Mesenchymal stem cell (in vitro differentiated cells and primary cell): ENCODE data around the gene RASA2.

Experiments
- DNase-seq: peaks from one replicate; pipeline ENCODE4 v3.0.0-alpha.2; 2013
- H2AFZ ChIP-seq: one replicate; pipeline ENCODE4 v1.6.1; 2013; ENCODE audit warnings: low read depth, mild to moderate bottlenecking, control low read depth, inconsistent platforms, low read length, moderate library complexity
- H2AK5ac ChIP-seq: 2 replicates; pipeline ENCODE4 v1.6.1; 2013; ENCODE audit warnings: low read length, moderate library complexity, mild to moderate bottlenecking, inconsistent platforms; ENCODE audit not compliant: severe bottlenecking
- H2BK120ac ChIP-seq: one replicate; pipeline ENCODE4 v1.6.1; 2013; ENCODE audit warnings: low read depth, mild to moderate bottlenecking, inconsistent platforms, low read length, moderate library complexity
- H2BK12ac ChIP-seq, 2 experiments: one replicate each; pipeline ENCODE4 v1.6.1; 2013; ENCODE audit warnings: inconsistent platforms in 2 of 2, low read length in 2 of 2, mild to moderate bottlenecking in 2 of 2, moderate library complexity in 2 of 2, control low read depth in 1 of 2
- H2BK15ac ChIP-seq: one replicate; pipeline ENCODE4 v1.6.1; 2013; ENCODE audit warnings: mild to moderate bottlenecking, low read depth, inconsistent platforms; ENCODE audit not compliant: poor library complexity, severe bottlenecking
- H2BK5ac ChIP-seq: 2 replicates; pipeline ENCODE4 v1.6.1; 2013; ENCODE audit warnings: low read depth, mild to moderate bottlenecking, low read length, control low read depth, inconsistent platforms; ENCODE audit not compliant: poor library complexity, severe bottlenecking
- H3K14ac ChIP-seq, 2 experiments: one replicate each; pipeline ENCODE4 v1.6.1; 2013; ENCODE audit warnings: inconsistent platforms in 2 of 2, low read length in 2 of 2, control low read depth in 1 of 2, mild to moderate bottlenecking in 1 of 2, moderate library complexity in 1 of 2
- H3K18ac ChIP-seq, 2 experiments: one replicate each; pipeline ENCODE4 v1.6.1; 2013; ENCODE audit warnings: inconsistent platforms in 2 of 2, low read length in 2 of 2, control low read depth in 1 of 2, low read depth in 1 of 2, mild to moderate bottlenecking in 1 of 2
- H3K23ac ChIP-seq, 2 experiments: one replicate each; pipeline ENCODE4 v1.6.1; 2013; ENCODE audit warnings: inconsistent platforms in 2 of 2, low read length in 2 of 2, mild to moderate bottlenecking in 2 of 2, moderate library complexity in 2 of 2, control low read depth in 1 of 2
- H3K27ac ChIP-seq: 2 replicates; pipeline ENCODE4 v1.5.1; 2013; ENCODE audit warnings: mild to moderate bottlenecking, moderate library complexity, low read length, control low read depth, inconsistent platforms; ENCODE audit not compliant: poor library complexity, severe bottlenecking
- H3K27me3 ChIP-seq, 2 experiments: 2 replicates each; pipeline versions ENCODE4 v1.6.1 to v1.7.0; 2013; ENCODE audit warnings: low read length in 2 of 2, mild to moderate bottlenecking in 2 of 2, moderate library complexity in 2 of 2, control low read depth in 1 of 2, inconsistent platforms in 1 of 2; ENCODE audit not compliant: control insufficient read depth in 1 of 2, insufficient read depth in 1 of 2
- H3K36me3 ChIP-seq, 2 experiments: 2 replicates each; pipeline versions ENCODE4 v1.6.1 to v1.7.0; 2013; ENCODE audit warnings: low read length in 2 of 2, control low read depth in 1 of 2, inconsistent platforms in 1 of 2, low read depth in 1 of 2, mild to moderate bottlenecking in 1 of 2; ENCODE audit not compliant: insufficient read depth in 2 of 2, control insufficient read depth in 1 of 2
- H3K4ac ChIP-seq, 2 experiments: one replicate each; pipeline ENCODE4 v1.6.1; 2013; ENCODE audit warnings: inconsistent platforms in 2 of 2, low read length in 2 of 2, mild to moderate bottlenecking in 2 of 2, moderate library complexity in 2 of 2, control low read depth in 1 of 2, low read depth in 1 of 2
- H3K4me1 ChIP-seq: 2 replicates; pipeline ENCODE4 v1.6.1; 2013; ENCODE audit warnings: low read depth, low read length, control low read depth; ENCODE audit not compliant: control insufficient read depth, insufficient read depth
- H3K4me2 ChIP-seq: 2 replicates; pipeline ENCODE4 v1.6.1; 2013; ENCODE audit warnings: low read length, mild to moderate bottlenecking, inconsistent platforms; ENCODE audit not compliant: poor library complexity, severe bottlenecking
- H3K4me3 ChIP-seq, 2 experiments: 2 replicates each; pipeline versions ENCODE4 v1.5.1 to v1.7.0; 2013; ENCODE audit warnings: low read length in 2 of 2, mild to moderate bottlenecking in 2 of 2, control low read depth in 1 of 2, low read depth in 1 of 2; ENCODE audit not compliant: insufficient read depth in 1 of 2
- H3K79me1 ChIP-seq: replicated peaks from 2 replicates; pipeline ENCODE4 v1.6.1; 2013; ENCODE audit warnings: mild to moderate bottlenecking, control low read depth, low read length, inconsistent platforms; ENCODE audit not compliant: poor library complexity, severe bottlenecking
- H3K9ac ChIP-seq: 2 replicates; pipeline ENCODE4 v1.7.0; 2013; ENCODE audit warnings: mild to moderate bottlenecking, low read length, moderate library complexity
- H3K9me3 ChIP-seq: 2 replicates; pipeline ENCODE4 v1.7.0; 2013; ENCODE audit warnings: mild to moderate bottlenecking, low read length; ENCODE audit not compliant: control insufficient read depth
- H4K8ac ChIP-seq: one replicate; pipeline ENCODE4 v1.6.1; 2013; ENCODE audit warnings: inconsistent platforms, mild to moderate bottlenecking, low read length, moderate library complexity
- H4K91ac ChIP-seq: one replicate; pipeline ENCODE4 v1.6.1; 2013; ENCODE audit warnings: mild to moderate bottlenecking, low read length, inconsistent platforms
- whole genome bisulfite sequencing: methylation state at CpG from one replicate; pipeline ENCODE4 v1.1.7; 2013; ENCODE audit warnings: mixed read lengths; 5-methylcytosine and 5-hydroxymethylcytosine counted together

Gene RASA2

DNA sequence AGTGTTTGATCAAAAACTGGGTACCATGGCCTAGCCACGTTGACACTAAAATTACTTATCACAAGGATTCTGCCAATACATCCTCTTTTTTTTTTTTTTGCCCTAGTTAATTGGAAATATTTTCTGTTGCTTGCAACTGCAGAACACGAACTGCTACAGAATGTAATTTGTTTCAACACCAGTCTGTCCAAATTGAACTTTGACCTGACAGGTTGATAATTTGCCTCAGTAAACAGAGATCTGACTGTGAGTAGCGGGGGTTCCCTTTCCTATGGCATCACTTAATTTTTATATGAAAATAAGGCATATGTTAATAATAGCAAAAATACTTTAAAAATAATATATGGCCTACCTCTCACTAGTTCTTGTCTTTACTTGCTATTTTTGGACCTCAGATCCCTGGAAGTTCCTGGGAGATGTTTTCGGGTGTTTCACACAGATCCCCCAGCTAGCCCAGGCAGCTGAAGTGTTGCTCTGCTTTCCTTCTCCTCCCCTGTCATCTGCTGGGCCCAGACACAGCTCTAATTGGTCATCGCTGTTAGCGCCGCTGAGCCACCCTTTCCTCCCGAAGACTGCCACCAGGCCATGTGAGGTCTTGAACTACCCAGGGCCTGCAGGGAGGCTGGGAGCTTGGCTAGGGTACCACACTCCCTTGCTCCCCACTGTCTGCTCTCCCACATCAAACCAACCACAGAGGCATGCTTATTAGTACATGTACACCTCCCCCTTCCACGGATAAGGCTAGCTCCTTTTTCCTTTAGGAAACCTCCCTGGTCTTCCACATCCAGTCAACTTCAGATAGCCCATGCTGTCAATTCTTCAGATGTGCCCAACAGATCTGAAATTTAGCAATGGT, 161.5 kb downstream of the RASA2 start:
- no peak overlapping the region for H3K4me2 ChIP-seq
- H3K27ac ChIP-seq = no peak overlapping the region
- H3K18ac ChIP-seq = no peak overlapping the region
- no peak overlapping the region for H2AK5ac ChIP-seq
- H3K79me1 ChIP-seq = no peaks in the 10 kb centered on the region
- no peak overlapping the region for H4K91ac ChIP-seq
- H3K23ac ChIP-seq = peak overlapping the region in 1 of 2 experiments; percentile 60
- no peaks in the 10 kb centered on the region for H3K9me3 ChIP-seq
- no peak for DNase-seq
- no peak overlapping the region for H3K14ac ChIP-seq
- H3K27me3 ChIP-seq = peaks cover 0 to 12% of the 10 kb centered on the region in 2 experiments
- peaks cover 3% of the 10 kb centered on the region for H3K4me1 ChIP-seq
- H2BK15ac ChIP-seq = no peak overlapping the region
- H4K8ac ChIP-seq = no peak overlapping the region
- H2BK12ac ChIP-seq = no peak overlapping the region
- no peak overlapping the region for H3K4ac ChIP-seq
- no peak overlapping the region for H2AFZ ChIP-seq
- H3K4me3 ChIP-seq = no peak overlapping the region
- H2BK5ac ChIP-seq = no peak overlapping the region
- 53% methylated on average over 8 of the region's 9 CpGs for WGBS
- H3K36me3 ChIP-seq = no peaks in the 10 kb centered on the region
- no peak overlapping the region for H3K9ac ChIP-seq
- H2BK120ac ChIP-seq = no peak overlapping the region

DNA sequence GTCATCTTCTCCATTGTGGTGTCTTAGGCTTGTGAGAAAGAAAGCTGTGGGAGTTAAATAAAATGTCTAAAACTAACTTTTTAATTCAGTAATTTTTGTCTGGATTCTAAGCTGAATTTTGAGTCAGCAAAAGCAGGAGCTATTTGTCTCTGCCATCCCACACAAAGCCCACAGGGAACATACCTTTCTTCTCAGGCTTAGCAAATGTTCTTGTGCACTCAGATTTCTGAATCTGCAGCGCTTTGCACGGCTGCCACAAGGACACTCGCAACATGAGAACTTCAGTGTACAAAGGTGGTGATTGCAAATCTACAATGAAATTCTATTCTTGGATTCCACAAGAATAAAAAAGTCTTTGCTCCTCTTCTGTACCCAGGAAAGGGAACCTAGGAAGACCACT, 163.0 kb downstream of the RASA2 start:
- Histone ChIP-seq H2AFZ (no peak overlapping the region), H2BK15ac (no peak overlapping the region), H3K4me1 (no peaks in the 10 kb centered on the region), H3K4me3 (no peak overlapping the region), H3K4ac (no peak overlapping the region), H3K9me3 (no peaks in the 10 kb centered on the region), H3K36me3 (no peaks in the 10 kb centered on the region), H3K14ac (no peak overlapping the region), H2BK5ac (no peak overlapping the region), H3K18ac (no peak overlapping the region), H3K27me3 (peaks cover 0 to 12% of the 10 kb centered on the region in 2 experiments), H4K8ac (no peak overlapping the region), H2AK5ac (no peak overlapping the region), H3K27ac (no peak overlapping the region), H2BK12ac (no peak overlapping the region), H3K23ac (no peak overlapping the region), H4K91ac (no peak overlapping the region), H2BK120ac (no peak overlapping the region), H3K9ac (no peak overlapping the region), H3K4me2 (no peak overlapping the region), H3K79me1 (no peaks in the 10 kb centered on the region)
- no peak for DNase-seq
- WGBS = 67% methylated on average over 3 of the region's 3 CpGs

DNA sequence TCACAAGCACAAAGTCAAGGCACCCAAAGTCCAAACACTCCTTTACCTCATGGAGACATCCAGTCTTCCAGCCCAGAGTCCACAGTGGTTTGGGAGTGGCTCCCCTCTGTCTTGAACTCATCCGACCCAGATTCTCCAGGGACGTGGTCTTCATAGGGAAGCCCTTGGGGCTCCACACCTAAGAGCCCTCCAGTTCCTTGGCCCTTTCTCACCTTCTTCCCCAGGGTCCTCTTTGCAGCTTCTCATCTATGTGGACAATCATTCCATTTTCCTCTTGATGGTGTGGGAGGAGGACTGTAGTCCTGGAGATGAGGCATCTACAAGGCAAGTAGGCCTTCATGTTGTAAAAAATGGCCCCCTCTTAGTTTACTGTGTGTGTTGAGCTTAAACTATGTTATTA, 164.0 kb downstream of the RASA2 start:
- Histone ChIP-seq H3K14ac (no peak overlapping the region), H4K91ac (no peak overlapping the region), H3K9ac (no peak overlapping the region), H3K27ac (no peak overlapping the region), H2AK5ac (no peak overlapping the region), H3K36me3 (no peaks in the 10 kb centered on the region), H2BK12ac (no peak overlapping the region), H3K4ac (no peak overlapping the region), H3K18ac (no peak overlapping the region), H3K4me3 (no peak overlapping the region), H3K23ac (no peak overlapping the region), H3K4me2 (no peak overlapping the region), H2BK15ac (no peak overlapping the region), H4K8ac (no peak overlapping the region), H2BK5ac (no peak overlapping the region), H2AFZ (no peak overlapping the region), H3K79me1 (no peaks in the 10 kb centered on the region), H3K4me1 (no peaks in the 10 kb centered on the region), H3K27me3 (peaks cover 0 to 12% of the 10 kb centered on the region in 2 experiments), H2BK120ac (no peak overlapping the region), H3K9me3 (no peaks in the 10 kb centered on the region)
- DNase-seq = no peak
- 100% methylated on average over 1 of the region's 2 CpGs for WGBS

DNA sequence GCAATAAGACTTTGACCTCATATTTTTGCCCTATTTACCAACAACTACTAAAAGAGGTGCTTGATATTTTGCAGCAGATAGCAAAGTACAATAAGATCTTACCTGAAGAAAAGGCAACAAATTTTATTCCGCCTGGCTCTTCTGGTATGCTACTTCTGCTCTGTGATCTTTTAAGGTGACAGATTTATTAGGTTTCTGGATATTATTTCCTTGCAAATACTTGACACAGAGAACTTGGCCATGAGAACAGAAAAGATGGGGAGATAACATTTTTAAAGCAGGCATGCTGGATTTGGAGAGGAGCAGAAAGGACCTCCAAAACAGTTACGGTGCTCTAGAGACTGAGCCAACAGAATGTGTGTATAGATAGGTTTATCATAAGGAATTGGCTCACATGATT, 164.6 kb downstream of the RASA2 start:
- no peak overlapping the region for H2BK120ac ChIP-seq
- no peak overlapping the region for H4K91ac ChIP-seq
- H3K4me2 ChIP-seq = no peak overlapping the region
- H3K27ac ChIP-seq = no peak overlapping the region
- no peak overlapping the region for H2AK5ac ChIP-seq
- H3K18ac ChIP-seq = no peak overlapping the region
- H3K9me3 ChIP-seq = no peaks in the 10 kb centered on the region
- no peak overlapping the region for H2AFZ ChIP-seq
- H3K4ac ChIP-seq = no peak overlapping the region
- H2BK5ac ChIP-seq = no peak overlapping the region
- no peak overlapping the region for H3K14ac ChIP-seq
- no peak for DNase-seq
- 80% methylated on average over 1 of the region's 2 CpGs for WGBS
- H3K36me3 ChIP-seq = no peaks in the 10 kb centered on the region
- H3K4me3 ChIP-seq = no peak overlapping the region
- no peak overlapping the region for H3K23ac ChIP-seq
- no peak overlapping the region for H2BK15ac ChIP-seq
- H3K9ac ChIP-seq = no peak overlapping the region
- H3K27me3 ChIP-seq = peaks cover 0 to 18% of the 10 kb centered on the region in 2 experiments
- H3K4me1 ChIP-seq = no peaks in the 10 kb centered on the region
- no peak overlapping the region for H2BK12ac ChIP-seq
- H4K8ac ChIP-seq = no peak overlapping the region
- no peaks in the 10 kb centered on the region for H3K79me1 ChIP-seq
